Vagina (tissue), 2 donors: ENCODE measurements around the gene FAM50A. TPM values are rescaled to one million over a fixed set of nuclear protein-coding genes. Genes with fewer than 3 reads are reported as not detected.

ENCODE experiments used
- DNase-seq, 2 donors: peaks; one replicate each; pipeline ENCODE4 v3.0.0-alpha.2; 2017; ENCODE audit errors: extremely low spot score in 2 of 2
- H3K27ac ChIP-seq: fragments of 200-600 bp; sonication (generic); one replicate; pipeline ENCODE4 v1.5.1; 2019
- H3K27me3 ChIP-seq: fragments of 200-600 bp; sonication (generic); one replicate; pipeline ENCODE4 v1.5.1; 2019
- H3K36me3 ChIP-seq, 2 donors: fragments of 200-600 bp; sonication (generic); one replicate each; pipeline ENCODE4 v1.5.1; 2017 to 2019
- H3K4me1 ChIP-seq: fragments of 200-600 bp; sonication (generic); one replicate; pipeline ENCODE4 v1.5.1; 2019
- H3K4me3 ChIP-seq, 2 donors: fragments of 200-600 bp; sonication (generic); 1 replicate in 1 of 2; 2 replicates in 1 of 2; pipeline ENCODE4 v1.5.1; 2016 to 2019
- H3K9me3 ChIP-seq: fragments of 200-600 bp; sonication (generic); one replicate; pipeline ENCODE4 v1.5.1; 2019
- CTCF ChIP-seq, 3 experiments: fragments of 450-650 bp in 2 of 3; fragments of 200-600 bp in 1 of 3; sonication (generic) in 1 of 3; IDR thresholded peaks; one replicate each; pipeline ENCODE4 v1.5.1; 2017 to 2019; ENCODE audit warnings: antibody characterized with exemption in 3 of 3, mild to moderate bottlenecking in 2 of 3, moderate library complexity in 2 of 3
- POLR2A ChIP-seq, 2 donors: fragments of 450-650 bp; IDR thresholded peaks; one replicate each; pipeline ENCODE4 v1.6.1; 2017; ENCODE audit warnings: antibody characterized with exemption in 2 of 2, mild to moderate bottlenecking in 2 of 2, moderate library complexity in 2 of 2
- POLR2AphosphoS5 ChIP-seq, 2 donors: sonication (generic); formaldehyde crosslinking; IDR thresholded peaks; one replicate each; pipeline ENCODE4 v1.9.0; 2017; ENCODE audit warnings: antibody characterized with exemption in 2 of 2, mild to moderate bottlenecking in 2 of 2, low read depth in 1 of 2; ENCODE audit not compliant: insufficient read depth in 1 of 2
- intact Hi-C: fragments of 100-400 bp; cut with DNase I; formaldehyde crosslinking; loops from one replicate; pipeline ENCODE4 v1.15.1; 2023
- total RNA-seq: library from RNA; depleted of rRNA; stranded (reverse); fragments of >200 nt; gene quantifications from one replicate; pipeline ENCODE4 v1.2.3, GENCODE V29; 2016

FAM50A gene
- total RNA-seq, 1 donor from 2014 or later = 33.6 TPM

GRCh38 chrX:154468217-154468616 is 24.3 kb downstream of the FAM50A start:
- no peak for TF ChIP-seq POLR2A (IDR thresholded peaks at IDR 0.05)
- TF ChIP-seq CTCF (IDR thresholded peaks at IDR 0.05) = no peak
- TF ChIP-seq POLR2AphosphoS5 (IDR thresholded peaks at IDR 0.05; ENCODE audit: insufficient read depth in 1 of 2, low read depth in 1 of 2) = no peak
- Histone ChIP-seq H3K36me3 (peaks cover 0 to 56% of the 10 kb centered on the region in 2 donors), H3K4me1 (no peaks in the 10 kb centered on the region), H3K9me3 (no peaks in the 10 kb centered on the region), H3K4me3 (no peak overlapping the region), H3K27ac (no peak overlapping the region), H3K27me3 (no peaks in the 10 kb centered on the region)
- DNase-seq = no peak
- intact Hi-C loops = no loop called here

- no peak overlapping the region for H3K4me3 ChIP-seq
- no peak for DNase-seq
- peaks cover 0 to 56% of the 10 kb centered on the region in 2 donors for H3K36me3 ChIP-seq
- intact Hi-C loops = no loop called here
- no peaks in the 10 kb centered on the region for H3K4me1 ChIP-seq
- H3K27me3 ChIP-seq = no peaks in the 10 kb centered on the region
- no peaks in the 10 kb centered on the region for H3K9me3 ChIP-seq
- TF ChIP-seq POLR2AphosphoS5 (IDR thresholded peaks at IDR 0.05; ENCODE audit: insufficient read depth in 1 of 2, low read depth in 1 of 2) (no peak), POLR2A (IDR thresholded peaks at IDR 0.05) (no peak), CTCF (IDR thresholded peaks at IDR 0.05) (no peak)
- no peak overlapping the region for H3K27ac ChIP-seq
These were observed 25.2 kb downstream of the FAM50A start for GRCh38 chrX:154469114-154469513.

GRCh38 chrX:154469880-154470279 is 25.9 kb downstream of the FAM50A start:
- Histone ChIP-seq H3K36me3 (peaks cover 0 to 51% of the 10 kb centered on the region in 2 donors), H3K4me1 (no peaks in the 10 kb centered on the region), H3K4me3 (no peak overlapping the region), H3K27me3 (no peaks in the 10 kb centered on the region), H3K27ac (no peak overlapping the region), H3K9me3 (no peaks in the 10 kb centered on the region)
- intact Hi-C loops = no loop called here
- no peak for DNase-seq
- no peak for TF ChIP-seq CTCF (IDR thresholded peaks at IDR 0.05)
- TF ChIP-seq POLR2AphosphoS5 (IDR thresholded peaks at IDR 0.05; ENCODE audit: insufficient read depth in 1 of 2, low read depth in 1 of 2) = no peak
- TF ChIP-seq POLR2A (IDR thresholded peaks at IDR 0.05) = no peak

- Histone ChIP-seq H3K4me1 (no peaks in the 10 kb centered on the region), H3K27ac (no peak overlapping the region), H3K9me3 (no peaks in the 10 kb centered on the region), H3K27me3 (no peaks in the 10 kb centered on the region), H3K4me3 (no peak overlapping the region), H3K36me3 (peaks cover 0 to 51% of the 10 kb centered on the region in 2 donors)
- TF ChIP-seq POLR2A (IDR thresholded peaks at IDR 0.05) = no peak
- no peak for TF ChIP-seq POLR2AphosphoS5 (IDR thresholded peaks at IDR 0.05; ENCODE audit: insufficient read depth in 1 of 2, low read depth in 1 of 2)
- TF ChIP-seq CTCF (IDR thresholded peaks at IDR 0.05) = no peak
- intact Hi-C loops = no loop called here
- DNase-seq = no peak
These were observed 26.5 kb downstream of the FAM50A start for GRCh38 chrX:154470434-154470833.

GRCh38 chrX:154470914-154471568 is 27.1 kb downstream of the FAM50A start:
- intact Hi-C loops = no loop called here
- TF ChIP-seq CTCF (IDR thresholded peaks at IDR 0.05) = no peak
- TF ChIP-seq POLR2AphosphoS5 (IDR thresholded peaks at IDR 0.05; ENCODE audit: insufficient read depth in 1 of 2, low read depth in 1 of 2) = no peak
- no peak for TF ChIP-seq POLR2A (IDR thresholded peaks at IDR 0.05)
- H3K27me3 ChIP-seq = no peaks in the 10 kb centered on the region
- H3K36me3 ChIP-seq = peaks cover 0 to 46% of the 10 kb centered on the region in 2 donors
- no peaks in the 10 kb centered on the region for H3K9me3 ChIP-seq
- no peak overlapping the region for H3K4me3 ChIP-seq
- H3K4me1 ChIP-seq = no peaks in the 10 kb centered on the region
- no peak for DNase-seq
- H3K27ac ChIP-seq = no peak overlapping the region
